ENCODE results near the gene DIO3.

DIO3 gene

DNA sequence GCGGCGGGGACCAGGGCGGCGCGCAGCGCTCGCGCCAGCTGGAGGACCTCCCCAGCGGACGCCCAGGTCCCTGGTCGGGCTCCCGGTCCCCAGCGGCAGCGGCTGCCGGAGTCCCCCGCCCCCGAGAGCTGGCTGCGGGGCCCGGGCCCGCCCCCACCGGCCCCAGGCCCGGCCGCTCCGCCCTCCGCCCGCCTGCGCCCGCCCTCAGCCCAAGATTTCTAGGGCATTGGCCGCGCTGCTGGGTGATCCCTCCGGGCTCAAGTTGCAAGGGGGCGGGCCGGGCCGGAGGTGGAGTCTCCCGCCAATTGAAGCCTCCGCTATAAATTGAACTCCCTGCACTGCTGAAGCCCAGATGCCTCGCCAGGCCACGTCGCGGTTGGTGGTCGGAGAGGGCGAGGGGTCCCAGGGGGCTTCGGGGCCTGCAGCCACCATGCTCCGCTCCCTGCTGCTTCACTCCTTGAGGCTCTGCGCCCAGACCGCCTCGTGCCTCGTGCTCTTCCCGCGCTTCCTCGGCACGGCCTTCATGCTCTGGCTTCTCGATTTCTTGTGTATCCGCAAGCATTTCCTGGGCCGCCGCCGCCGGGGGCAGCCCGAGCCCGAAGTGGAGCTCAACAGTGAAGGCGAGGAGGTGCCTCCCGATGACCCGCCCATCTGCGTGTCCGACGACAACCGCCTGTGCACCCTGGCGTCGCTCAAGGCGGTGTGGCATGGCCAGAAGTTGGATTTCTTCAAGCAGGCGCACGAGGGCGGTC, at the start of gene DIO3:
TSS of gene DIO3 (plus strand) at position 351 of the 752 bp plus-strand sequence.
- Mint-ChIP-seq H3K36me3 (peaks cover 11% of the 10 kb centered on the region), H3K4me1 (peaks cover 4% of the 10 kb centered on the region), H3K4me3 (no peak within 1 kb of the TSS), H3K9me3 (peaks cover 2% of the 10 kb centered on the region), H3K27ac (no peak within 1 kb of the TSS), H3K27me3 (peaks cover 30% of the 10 kb centered on the region)
- ATAC-seq (ENCODE audit: low read depth), result no peak
- no peak for DNase-seq (ENCODE audit: low spot score in 2 of 2)

DNA sequence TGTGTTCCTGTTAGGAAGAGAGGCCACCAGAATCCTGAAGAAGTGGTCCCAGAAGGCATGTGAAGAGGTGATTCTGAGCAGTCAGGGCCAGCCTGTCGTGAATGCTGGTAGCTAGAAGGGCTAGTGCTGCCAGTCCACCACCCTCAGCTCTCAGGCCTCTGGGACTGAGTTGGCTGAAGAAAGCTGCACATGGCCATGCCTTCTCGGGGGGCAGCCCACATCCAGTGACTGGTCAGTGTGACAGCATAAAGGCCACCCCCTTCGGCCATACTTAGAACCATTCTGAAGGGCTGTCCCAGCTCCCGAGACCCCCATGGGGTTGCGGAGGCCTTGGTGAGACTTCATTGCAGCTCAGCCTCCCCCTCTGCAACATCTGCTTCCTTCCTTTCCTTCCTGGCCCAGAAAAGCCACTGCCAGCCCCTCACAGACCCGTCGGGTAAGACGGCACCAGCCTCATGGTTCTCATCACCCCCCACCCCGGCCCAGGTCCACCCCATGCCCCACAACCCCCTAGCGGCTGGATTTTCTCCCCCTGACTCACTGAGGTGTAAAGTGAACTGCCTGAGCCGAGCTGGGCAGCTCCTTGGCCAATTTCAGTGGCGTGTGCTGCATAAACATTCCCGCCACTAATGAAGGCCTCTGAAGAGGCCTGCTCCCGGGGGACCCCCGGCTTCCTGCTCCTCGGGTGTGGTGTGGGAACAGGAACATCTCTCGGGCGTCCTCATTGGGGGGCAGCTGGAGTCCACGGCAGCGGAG, 49.5 kb upstream of the DIO3 start:
- H3K4me3 Mint-ChIP-seq, result no peak overlapping the region
- H3K27me3 Mint-ChIP-seq, result peaks cover 7% of the 10 kb centered on the region
- H3K4me1 Mint-ChIP-seq, result no peaks in the 10 kb centered on the region
- H3K36me3 Mint-ChIP-seq, result peaks cover 3% of the 10 kb centered on the region
- no peak overlapping the region for H3K27ac Mint-ChIP-seq
- DNase-seq (ENCODE audit: low spot score in 2 of 2), result no peak
- peaks cover 4% of the 10 kb centered on the region for H3K9me3 Mint-ChIP-seq
- no peak for ATAC-seq (ENCODE audit: low read depth)

DNA sequence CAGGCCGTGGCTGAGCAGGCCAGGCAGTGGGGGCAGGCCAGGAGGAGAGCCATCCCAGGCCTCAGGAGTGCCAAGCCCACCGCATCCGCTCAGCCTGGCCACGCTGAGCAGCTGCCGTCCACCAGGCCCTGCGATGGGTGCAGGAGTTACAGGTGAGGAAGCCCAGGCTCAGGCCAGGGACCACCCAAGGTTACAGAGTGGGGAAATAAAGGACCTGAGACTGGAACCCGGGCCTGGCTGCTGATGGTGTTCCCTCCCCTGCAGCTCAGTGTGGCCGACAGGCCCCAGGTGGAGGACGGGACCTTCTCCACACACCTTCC, 49.0 kb upstream of the DIO3 start:
- peaks cover 4% of the 10 kb centered on the region for H3K9me3 Mint-ChIP-seq
- no peaks in the 10 kb centered on the region for H3K4me1 Mint-ChIP-seq
- peaks cover 3% of the 10 kb centered on the region for H3K36me3 Mint-ChIP-seq
- peaks cover 7% of the 10 kb centered on the region for H3K27me3 Mint-ChIP-seq
- no peak overlapping the region for H3K4me3 Mint-ChIP-seq
- H3K27ac Mint-ChIP-seq, result no peak overlapping the region
- ATAC-seq (ENCODE audit: low read depth) (no peak), DNase-seq (ENCODE audit: low spot score in 2 of 2) (no peak)

DNA sequence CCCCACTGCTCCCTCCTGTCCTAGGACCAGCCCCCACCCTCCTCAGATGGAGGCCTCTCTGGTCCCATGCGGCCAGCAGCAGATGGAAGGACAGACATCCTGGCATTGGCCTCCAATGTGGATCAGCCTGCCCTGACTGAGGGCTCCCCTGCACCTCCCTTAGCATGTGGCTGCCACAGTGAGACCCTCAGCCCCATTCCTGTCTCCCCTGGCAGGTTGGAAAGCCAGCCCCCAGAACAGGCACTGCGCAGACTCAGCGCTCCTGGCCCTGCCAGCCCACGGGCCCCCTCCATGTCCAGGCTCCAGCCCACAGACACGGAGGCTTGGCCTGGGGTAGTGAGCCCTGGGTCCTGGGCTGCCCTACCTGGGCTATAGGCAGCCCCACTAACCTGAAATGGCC, 47.2 kb upstream of the DIO3 start:
- DNase-seq (ENCODE audit: low spot score in 2 of 2) (no peak), ATAC-seq (ENCODE audit: low read depth) (no peak)
- H3K4me1 Mint-ChIP-seq, result no peaks in the 10 kb centered on the region
- H3K36me3 Mint-ChIP-seq, result peaks cover 3% of the 10 kb centered on the region
- no peak overlapping the region for H3K4me3 Mint-ChIP-seq
- peaks cover 4% of the 10 kb centered on the region for H3K9me3 Mint-ChIP-seq
- peaks cover 3% of the 10 kb centered on the region for H3K27me3 Mint-ChIP-seq
- H3K27ac Mint-ChIP-seq, result no peak overlapping the region

DNA sequence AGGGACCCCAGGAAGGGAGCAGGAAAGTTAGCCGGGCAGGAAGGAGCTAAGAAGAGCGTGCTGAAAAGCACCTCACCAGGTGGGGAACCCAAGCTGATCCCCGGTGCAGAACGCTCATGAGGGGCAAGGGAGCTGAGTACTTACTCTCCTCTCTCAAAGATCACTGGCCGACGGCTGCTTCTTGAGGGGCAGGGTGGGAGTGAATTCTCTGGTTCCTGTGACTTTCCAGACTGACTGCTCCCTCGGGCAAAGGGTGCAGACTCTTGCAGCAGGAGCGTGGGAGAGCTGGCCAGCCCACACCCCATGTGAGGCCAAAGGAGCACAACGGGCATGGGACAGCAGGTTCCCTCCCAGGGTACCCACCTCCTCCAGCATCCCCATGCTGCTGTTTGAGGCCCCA, 44.9 kb upstream of the DIO3 start:
- H3K27me3 Mint-ChIP-seq, result peaks cover 3% of the 10 kb centered on the region
- H3K27ac Mint-ChIP-seq, result no peak overlapping the region
- DNase-seq (ENCODE audit: low spot score in 2 of 2) (no peak), ATAC-seq (ENCODE audit: low read depth) (no peak)
- H3K4me3 Mint-ChIP-seq, result no peak overlapping the region
- H3K36me3 Mint-ChIP-seq, result peaks cover 3% of the 10 kb centered on the region
- H3K4me1 Mint-ChIP-seq, result no peaks in the 10 kb centered on the region
- peaks cover 4% of the 10 kb centered on the region for H3K9me3 Mint-ChIP-seq

DNA sequence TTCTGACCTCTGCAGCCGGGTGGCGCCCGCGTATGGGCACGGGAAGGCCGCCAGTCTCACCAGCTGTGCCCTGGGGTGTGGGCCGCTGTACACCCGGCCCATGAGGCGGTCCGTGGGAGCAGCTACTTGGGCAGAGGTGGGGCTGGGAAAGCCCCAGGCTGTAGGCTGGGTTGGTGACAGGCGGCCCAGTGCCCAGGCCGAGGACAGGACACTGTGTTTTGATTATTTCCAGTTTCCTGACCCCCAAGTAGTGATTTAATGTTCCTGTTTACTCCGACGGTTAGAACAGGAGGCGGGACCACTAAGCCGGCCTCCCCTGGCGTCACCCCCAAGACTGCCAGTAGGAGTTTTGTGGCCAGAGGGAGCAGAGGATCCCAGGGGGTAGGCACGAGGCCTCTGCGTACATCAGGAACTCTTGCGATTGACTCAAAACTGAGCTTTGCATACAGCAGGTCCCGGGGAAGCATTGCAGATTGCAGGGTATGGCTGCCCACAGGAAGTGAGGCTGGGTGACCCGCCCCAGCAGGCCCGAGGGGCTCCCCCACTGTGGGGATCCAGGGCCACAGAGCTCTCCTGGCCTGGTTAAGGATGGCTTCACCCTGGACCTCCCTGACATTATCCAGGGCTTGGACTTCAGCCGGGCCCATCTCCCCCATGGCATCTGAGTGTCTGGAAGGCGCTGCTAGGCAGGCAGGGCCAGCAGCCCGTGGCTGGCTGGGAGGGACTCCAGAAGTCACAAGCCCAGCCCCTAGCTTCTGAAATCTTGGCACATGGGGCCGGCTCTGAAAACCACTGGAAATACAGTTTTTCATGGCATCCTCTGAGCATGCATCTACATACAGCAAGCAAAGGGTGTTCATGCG, 42.5 kb upstream of the DIO3 start:
- Mint-ChIP-seq H3K4me1 (no peaks in the 10 kb centered on the region), H3K27ac (no peak overlapping the region), H3K27me3 (peaks cover 3% of the 10 kb centered on the region), H3K36me3 (peaks cover 3% of the 10 kb centered on the region), H3K4me3 (no peak overlapping the region), H3K9me3 (peaks cover 4% of the 10 kb centered on the region)
- DNase-seq (ENCODE audit: low spot score in 2 of 2) (no peak), ATAC-seq (ENCODE audit: low read depth) (no peak)

DNA sequence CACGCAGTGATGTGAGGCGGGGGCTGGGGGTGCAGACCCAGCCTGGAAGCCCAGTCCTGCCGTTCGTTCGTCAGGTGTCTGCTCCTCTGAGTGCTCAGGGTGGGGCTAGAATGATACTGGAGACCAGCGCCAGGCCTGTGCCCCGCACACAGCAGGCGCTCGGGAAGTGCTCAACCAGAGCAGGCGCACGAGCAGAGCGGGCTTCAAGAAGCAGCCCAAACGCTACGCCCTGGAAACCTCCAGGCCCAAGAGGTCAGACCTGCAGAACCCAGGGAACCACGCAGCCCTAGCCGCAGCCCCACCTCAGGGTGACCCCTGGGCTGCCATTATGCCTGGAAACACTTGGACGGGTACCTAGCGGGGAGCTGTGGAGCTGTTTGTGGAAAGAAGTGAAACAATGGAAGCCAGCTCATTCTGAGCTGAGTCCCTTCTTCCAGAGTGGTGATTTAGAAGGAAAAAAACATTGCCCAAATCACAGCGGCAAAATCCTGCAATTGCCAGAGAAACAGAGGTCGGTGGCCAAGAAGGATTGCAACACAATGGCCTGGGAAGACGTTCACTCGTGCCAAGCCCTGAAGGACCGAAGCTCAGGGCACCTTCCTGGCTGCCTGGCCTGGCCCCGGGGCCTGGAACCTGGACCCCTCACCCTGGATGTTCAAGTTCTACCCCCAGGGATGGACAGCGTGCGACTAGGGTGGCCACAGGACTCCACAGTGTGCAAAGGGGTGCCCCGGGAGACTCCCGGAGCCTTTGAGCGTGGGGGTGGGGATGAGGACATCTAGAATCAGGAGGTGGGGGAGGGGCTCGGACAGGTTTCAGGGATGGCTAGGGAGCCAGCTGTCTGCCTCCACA, 40.4 kb upstream of the DIO3 start:
- no peaks in the 10 kb centered on the region for H3K4me1 Mint-ChIP-seq

DNA sequence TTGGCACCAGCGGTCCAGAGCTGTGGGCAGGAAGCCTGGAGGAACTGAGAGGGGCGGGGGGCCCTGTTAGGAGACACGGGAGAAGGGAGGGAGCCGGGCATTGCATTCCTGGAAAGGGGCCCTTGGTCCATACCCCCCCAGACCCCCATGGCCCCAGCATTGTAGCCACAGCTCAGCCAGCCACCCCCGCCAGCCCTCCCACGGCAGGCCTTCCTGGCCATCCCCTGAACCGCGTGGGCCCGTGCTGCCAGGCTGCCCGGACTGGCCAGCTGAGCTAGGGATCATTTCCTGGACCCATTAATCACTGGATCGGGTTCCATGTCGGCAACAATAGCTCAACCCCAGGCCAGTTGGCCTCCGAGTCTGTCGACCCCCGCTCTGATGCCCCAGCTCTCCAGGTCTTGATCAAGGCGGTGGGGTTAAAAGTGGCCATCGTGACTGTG, 39.8 kb upstream of the DIO3 start:
- DNase-seq (ENCODE audit: low spot score in 2 of 2) (no peak), ATAC-seq (ENCODE audit: low read depth) (no peak)
- H3K4me1 Mint-ChIP-seq, result no peaks in the 10 kb centered on the region
- H3K4me3 Mint-ChIP-seq, result no peak overlapping the region
- no peaks in the 10 kb centered on the region for H3K36me3 Mint-ChIP-seq
- H3K9me3 Mint-ChIP-seq, result no peaks in the 10 kb centered on the region
- no peaks in the 10 kb centered on the region for H3K27me3 Mint-ChIP-seq
- no peak overlapping the region for H3K27ac Mint-ChIP-seq

More for the DNA sequence above, 40.4 kb upstream of the DIO3 start:
- Mint-ChIP-seq H3K36me3 (peaks cover 3% of the 10 kb centered on the region), H3K27me3 (peaks cover 3% of the 10 kb centered on the region), H3K9me3 (peaks cover 4% of the 10 kb centered on the region), H3K4me3 (no peak overlapping the region), H3K27ac (no peak overlapping the region)
- ATAC-seq (ENCODE audit: low read depth) (no peak), DNase-seq (ENCODE audit: low spot score in 2 of 2) (no peak)

DNA sequence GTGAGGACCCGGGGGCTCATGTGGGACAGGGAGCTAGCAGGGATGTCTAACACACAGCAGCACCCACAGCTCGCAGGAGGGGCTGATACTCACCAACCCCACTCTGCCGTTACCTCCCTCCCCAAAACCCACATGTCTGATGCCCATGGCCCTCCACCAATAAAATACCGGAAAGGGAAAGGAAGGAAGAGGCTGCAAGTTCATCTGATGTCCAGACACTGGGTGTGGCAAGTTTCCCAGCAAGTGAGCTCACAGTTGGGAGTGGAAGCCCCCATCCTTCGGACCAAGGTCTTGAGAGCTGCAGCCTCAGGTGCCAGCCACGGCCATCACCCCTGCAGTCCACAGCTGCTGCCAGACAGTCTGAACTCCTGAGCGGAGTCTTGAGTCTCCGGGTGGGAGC, 39.3 kb upstream of the DIO3 start:
- Mint-ChIP-seq H3K9me3 (peaks cover 1% of the 10 kb centered on the region), H3K27ac (no peak overlapping the region), H3K27me3 (peaks cover 2% of the 10 kb centered on the region), H3K4me3 (no peak overlapping the region), H3K4me1 (no peaks in the 10 kb centered on the region), H3K36me3 (no peaks in the 10 kb centered on the region)
- ATAC-seq (ENCODE audit: low read depth) (no peak), DNase-seq (ENCODE audit: low spot score in 2 of 2) (no peak)

DNA sequence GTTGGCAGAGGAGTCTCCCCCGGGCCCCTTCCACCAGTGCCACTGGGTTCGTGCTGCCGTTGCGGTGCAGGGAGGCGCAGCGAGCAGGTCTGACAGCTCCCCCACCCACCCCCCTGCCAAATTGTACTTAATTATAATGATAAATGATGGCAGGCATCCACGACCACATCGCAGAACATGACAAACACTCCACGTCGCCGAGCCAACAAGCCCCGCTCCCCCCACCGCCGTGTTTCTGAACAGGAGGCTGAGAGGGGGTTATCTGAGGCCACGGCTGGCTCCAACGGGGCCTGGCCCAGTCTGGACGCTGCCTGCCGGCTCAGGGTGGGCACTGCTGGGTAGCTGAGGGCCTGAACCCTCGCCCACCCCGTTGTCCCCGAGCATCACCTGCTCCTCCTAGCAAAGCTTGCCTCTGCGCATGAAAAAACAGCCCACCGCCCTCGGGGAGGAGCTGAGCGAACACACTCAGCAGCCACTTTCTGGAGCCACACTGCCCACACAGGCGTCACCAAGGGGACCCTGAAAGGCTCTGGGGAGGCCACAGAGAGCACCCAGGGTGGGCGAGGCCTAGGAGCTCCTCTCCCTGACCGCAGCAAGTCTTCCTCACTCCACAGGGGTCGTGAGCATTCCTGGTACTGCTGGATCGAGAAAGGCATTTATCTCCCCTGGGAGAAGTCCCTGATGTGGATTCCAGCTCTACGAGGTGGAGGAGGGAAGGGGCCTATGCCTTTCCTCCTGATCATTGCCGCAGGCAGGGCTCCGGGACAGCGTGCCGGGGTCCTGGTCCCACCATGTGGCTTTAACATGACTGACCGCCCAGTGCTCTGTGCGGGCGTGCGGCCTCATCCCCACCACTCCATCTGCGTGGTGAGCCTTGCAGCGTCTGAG, 35.4 kb upstream of the DIO3 start:
- Mint-ChIP-seq H3K27me3 (peaks cover 14% of the 10 kb centered on the region), H3K4me1 (no peaks in the 10 kb centered on the region), H3K9me3 (peaks cover 1% of the 10 kb centered on the region), H3K4me3 (no peak overlapping the region), H3K27ac (no peak overlapping the region), H3K36me3 (no peaks in the 10 kb centered on the region)
- DNase-seq (ENCODE audit: low spot score in 2 of 2) (no peak), ATAC-seq (ENCODE audit: low read depth) (no peak)

DNA sequence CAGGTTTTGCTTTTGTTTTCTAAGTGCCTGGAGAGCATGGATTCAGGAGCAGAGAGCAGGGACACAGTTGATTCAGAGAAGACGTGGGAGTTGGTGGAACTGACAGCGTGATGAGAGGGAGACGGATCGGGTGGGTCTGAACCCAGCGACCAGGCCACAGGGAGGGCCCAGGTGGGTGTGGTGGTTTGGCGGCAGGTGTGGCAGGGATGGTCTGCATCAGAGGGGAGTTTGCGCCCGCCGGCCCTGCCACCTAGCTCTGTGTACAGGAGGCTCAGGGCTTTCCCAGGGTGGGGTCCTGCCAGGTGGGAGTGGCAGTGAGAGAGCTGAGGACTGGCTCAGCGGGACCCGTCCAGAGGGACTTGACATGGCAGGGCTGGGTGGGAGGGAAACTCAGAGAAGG, 33.3 kb upstream of the DIO3 start:
- Mint-ChIP-seq H3K27ac (no peak overlapping the region), H3K27me3 (peaks cover 18% of the 10 kb centered on the region), H3K4me1 (no peaks in the 10 kb centered on the region), H3K4me3 (no peak overlapping the region), H3K36me3 (no peaks in the 10 kb centered on the region), H3K9me3 (peaks cover 2% of the 10 kb centered on the region)
- ATAC-seq (ENCODE audit: low read depth), result no peak
- no peak for DNase-seq (ENCODE audit: low spot score in 2 of 2)

DNA sequence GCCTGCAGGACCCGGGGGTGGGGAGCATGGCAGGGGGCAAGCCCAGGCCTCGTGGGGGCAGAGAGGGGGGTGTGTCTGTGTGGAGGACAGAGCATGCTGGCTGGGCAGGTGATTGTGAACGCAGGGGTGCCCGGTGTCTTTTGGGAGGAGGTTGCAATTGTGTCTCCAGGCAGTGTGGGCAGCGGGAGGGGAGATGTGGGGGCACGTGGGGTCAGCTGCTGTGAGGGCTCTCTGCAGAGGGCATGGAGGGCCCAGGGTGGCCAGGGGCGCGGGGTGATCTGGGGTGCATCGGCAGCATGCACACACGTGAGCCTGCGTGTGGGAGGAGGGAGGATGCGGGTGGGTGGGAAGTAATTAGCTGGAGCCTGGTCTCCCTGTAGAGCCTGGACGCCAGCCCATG, 32.2 kb upstream of the DIO3 start:
- H3K36me3 Mint-ChIP-seq, result no peaks in the 10 kb centered on the region
- H3K27me3 Mint-ChIP-seq, result peaks cover 20% of the 10 kb centered on the region
- no peak for DNase-seq (ENCODE audit: low spot score in 2 of 2)
- H3K4me1 Mint-ChIP-seq, result no peaks in the 10 kb centered on the region
- H3K9me3 Mint-ChIP-seq, result peaks cover 2% of the 10 kb centered on the region
- no peak overlapping the region for H3K27ac Mint-ChIP-seq
- no peak overlapping the region for H3K4me3 Mint-ChIP-seq
- no peak for ATAC-seq (ENCODE audit: low read depth)

DNA sequence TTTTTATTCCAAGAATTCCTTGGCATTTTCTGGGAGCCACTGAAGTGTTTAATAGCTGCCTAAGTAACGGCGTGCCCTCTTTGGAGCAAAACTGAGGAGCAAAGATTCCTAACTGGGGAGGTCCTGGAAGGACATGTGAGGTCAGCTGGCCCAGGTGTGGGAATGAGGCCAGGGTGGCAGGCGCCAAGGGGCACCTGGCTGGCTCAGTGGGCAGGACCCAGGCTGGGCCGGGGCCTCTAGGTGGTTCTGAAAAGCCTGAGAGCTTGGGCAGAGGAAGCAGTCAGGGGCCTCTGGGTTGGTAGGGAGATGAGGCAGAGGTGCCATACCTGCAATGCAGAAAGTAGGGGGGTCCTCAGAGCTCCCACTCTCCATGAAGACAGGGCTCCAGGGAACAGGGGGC, 27.1 kb upstream of the DIO3 start:
- Mint-ChIP-seq H3K9me3 (peaks cover 1% of the 10 kb centered on the region), H3K27ac (no peak overlapping the region), H3K36me3 (no peaks in the 10 kb centered on the region), H3K27me3 (peaks cover 22% of the 10 kb centered on the region), H3K4me3 (no peak overlapping the region), H3K4me1 (no peaks in the 10 kb centered on the region)
- DNase-seq (ENCODE audit: low spot score in 2 of 2), result no peak
- ATAC-seq (ENCODE audit: low read depth), result no peak
